Progenitor cell of endocrine pancreas (in vitro differentiated cells): ENCODE results near the gene FAM53A. TPM values are rescaled to one million over a fixed set of nuclear protein-coding genes. Genes with fewer than 3 reads are reported as not detected.

ENCODE experiments used
- DNase-seq: peaks from one replicate; pipeline ENCODE4 v3.0.0; 2021; ENCODE audit warnings: low spot score; ENCODE audit not compliant: unreplicated experiment
- H3K27ac Mint-ChIP-seq: 2 replicates; pipeline ENCODE4 v1.8.0; 2021; ENCODE audit warnings: mild to moderate bottlenecking, moderate library complexity, mixed read lengths
- H3K27me3 Mint-ChIP-seq: 2 replicates; pipeline ENCODE4 v1.8.0; 2021; ENCODE audit warnings: mixed read lengths
- H3K36me3 Mint-ChIP-seq: 2 replicates; pipeline ENCODE4 v1.8.0; 2022; ENCODE audit warnings: mixed read lengths; ENCODE audit not compliant: insufficient read depth
- H3K4me1 Mint-ChIP-seq: 2 replicates; pipeline ENCODE4 v1.8.0; 2021; ENCODE audit warnings: low read depth, mixed read lengths
- H3K4me3 Mint-ChIP-seq: 2 replicates; pipeline ENCODE4 v1.8.0; 2021; ENCODE audit warnings: low read depth, mild to moderate bottlenecking, moderate library complexity, mixed read lengths
- H3K9me3 Mint-ChIP-seq: 2 replicates; pipeline ENCODE4 v1.8.0; 2021; ENCODE audit warnings: low read depth, mixed read lengths
- total RNA-seq: library from RNA; stranded (reverse); gene quantifications from 2 replicates; pipeline ENCODE4 v1.2.1, GENCODE V29; 2021
- TF ChIP-seq, protein P1 (sequence below): fragments of 200-600 bp; sonication (generic); IDR thresholded peaks from one replicate; pipeline ENCODE4 v1.5.0; 2021; ENCODE audit warnings: antibody characterized with exemption, mild to moderate bottlenecking; ENCODE audit not compliant: unreplicated experiment

The FAM53A gene
- total RNA-seq, 1 donor from 2014 or later, result 3.0 TPM

GRCh38 chr4:1600811-1601532, 83.1 kb downstream of the FAM53A start:
- DNase-seq, result no peak
- Mint-ChIP-seq H3K36me3 (no peaks in the 10 kb centered on the region), H3K9me3 (no peaks in the 10 kb centered on the region), H3K4me1 (peaks cover 2% of the 10 kb centered on the region), H3K27ac (no peak overlapping the region), H3K4me3 (no peak overlapping the region), H3K27me3 (peaks cover 3% of the 10 kb centered on the region)
- TF ChIP-seq, protein P1, sequence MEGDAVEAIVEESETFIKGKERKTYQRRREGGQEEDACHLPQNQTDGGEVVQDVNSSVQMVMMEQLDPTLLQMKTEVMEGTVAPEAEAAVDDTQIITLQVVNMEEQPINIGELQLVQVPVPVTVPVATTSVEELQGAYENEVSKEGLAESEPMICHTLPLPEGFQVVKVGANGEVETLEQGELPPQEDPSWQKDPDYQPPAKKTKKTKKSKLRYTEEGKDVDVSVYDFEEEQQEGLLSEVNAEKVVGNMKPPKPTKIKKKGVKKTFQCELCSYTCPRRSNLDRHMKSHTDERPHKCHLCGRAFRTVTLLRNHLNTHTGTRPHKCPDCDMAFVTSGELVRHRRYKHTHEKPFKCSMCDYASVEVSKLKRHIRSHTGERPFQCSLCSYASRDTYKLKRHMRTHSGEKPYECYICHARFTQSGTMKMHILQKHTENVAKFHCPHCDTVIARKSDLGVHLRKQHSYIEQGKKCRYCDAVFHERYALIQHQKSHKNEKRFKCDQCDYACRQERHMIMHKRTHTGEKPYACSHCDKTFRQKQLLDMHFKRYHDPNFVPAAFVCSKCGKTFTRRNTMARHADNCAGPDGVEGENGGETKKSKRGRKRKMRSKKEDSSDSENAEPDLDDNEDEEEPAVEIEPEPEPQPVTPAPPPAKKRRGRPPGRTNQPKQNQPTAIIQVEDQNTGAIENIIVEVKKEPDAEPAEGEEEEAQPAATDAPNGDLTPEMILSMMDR, result no peak

DNA sequence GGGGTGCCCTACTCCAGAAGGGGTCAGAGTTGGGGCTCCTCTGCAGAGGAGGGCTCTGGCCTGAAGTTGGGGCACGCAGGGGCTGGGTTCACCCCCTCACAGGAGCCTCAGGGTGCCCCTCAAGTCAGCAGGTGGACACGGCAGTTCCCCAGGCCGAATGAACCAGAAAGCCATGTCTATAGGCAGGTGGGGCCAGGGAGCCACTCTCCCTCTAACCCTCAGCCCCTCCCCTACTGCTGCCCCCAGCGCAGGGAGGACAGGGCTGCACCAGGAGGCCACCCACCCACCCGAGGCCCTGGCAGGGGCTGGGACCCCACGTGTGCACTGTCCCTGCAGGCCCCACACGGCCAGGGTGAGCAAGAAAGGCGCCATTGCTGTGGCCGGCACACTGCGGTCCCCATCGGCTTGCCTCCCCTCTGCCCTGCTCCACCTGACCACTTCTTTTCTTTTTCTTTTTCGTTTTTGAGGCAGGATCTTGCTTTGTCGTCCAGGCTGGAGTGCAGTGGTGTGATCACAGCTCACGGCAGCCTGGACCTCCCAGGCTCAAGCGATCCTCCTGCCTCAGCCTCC, 83.8 kb downstream of the FAM53A start:
- Mint-ChIP-seq H3K27ac (no peak overlapping the region), H3K27me3 (peaks cover 3% of the 10 kb centered on the region), H3K4me3 (no peak overlapping the region), H3K4me1 (peaks cover 2% of the 10 kb centered on the region), H3K9me3 (no peaks in the 10 kb centered on the region), H3K36me3 (no peaks in the 10 kb centered on the region)
- no peak for DNase-seq
- TF ChIP-seq, protein P1, result no peak

DNA sequence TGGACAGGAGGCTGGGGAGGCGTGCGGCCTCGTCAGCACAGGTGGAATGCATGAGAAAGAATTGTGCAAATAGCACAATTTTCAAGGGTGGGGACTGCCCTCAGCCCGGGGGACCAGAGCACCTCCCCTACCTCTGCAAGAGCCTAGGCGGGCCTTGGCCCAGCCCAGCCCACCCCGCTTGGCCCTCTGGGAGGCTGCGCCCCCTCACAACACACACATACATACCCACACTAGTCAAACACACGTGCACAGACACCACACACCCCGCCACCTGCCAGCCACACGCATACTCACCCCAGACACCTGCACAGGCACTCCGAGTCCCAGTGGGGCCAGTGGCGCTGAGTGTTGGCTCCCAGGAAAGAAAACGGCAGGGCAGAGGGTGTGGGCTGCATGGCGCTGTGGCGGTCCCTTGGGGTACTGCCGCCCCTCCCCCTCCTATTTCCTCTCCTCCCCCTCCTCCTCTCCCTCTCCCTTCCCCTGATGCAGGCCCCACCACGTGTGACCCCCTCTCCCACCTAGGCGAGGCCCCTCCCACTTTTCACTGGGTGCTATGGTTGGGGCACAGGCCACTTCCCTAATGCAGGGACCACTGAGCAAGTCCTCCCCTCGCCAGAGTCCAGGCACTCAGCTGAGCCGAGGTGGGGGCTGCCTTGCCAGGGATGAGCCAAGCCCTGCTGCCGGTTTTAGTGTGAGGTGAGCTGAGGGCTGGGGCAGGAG, 84.5 kb downstream of the FAM53A start:
- Mint-ChIP-seq H3K4me3 (no peak overlapping the region), H3K9me3 (no peaks in the 10 kb centered on the region), H3K36me3 (no peaks in the 10 kb centered on the region), H3K27me3 (peaks cover 3% of the 10 kb centered on the region), H3K27ac (no peak overlapping the region), H3K4me1 (peaks cover 2% of the 10 kb centered on the region)
- no peak for DNase-seq
- TF ChIP-seq, protein P1, result no peak

DNA sequence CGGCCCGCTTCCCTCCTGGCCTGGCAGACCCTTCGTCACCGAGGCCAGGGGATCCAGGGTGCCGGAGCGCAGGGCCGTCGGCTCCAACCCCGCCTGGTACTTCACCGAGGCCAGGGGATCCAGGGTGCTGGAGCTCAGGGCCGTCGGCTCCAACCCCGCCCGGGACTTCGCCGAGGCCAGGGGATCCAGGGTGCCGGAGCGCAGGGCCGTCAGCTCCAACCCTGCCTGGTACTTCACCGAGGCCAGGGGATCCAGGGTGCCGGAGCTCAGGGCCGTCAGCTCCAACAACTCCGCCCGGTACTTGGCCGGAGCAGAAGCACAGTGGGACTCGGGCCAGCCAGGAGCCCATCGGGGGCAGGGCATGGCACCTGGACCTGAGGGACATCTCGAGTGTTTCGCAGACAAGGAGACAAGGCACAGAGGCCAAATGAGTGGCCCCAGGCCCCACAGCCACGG, 85.1 kb downstream of the FAM53A start:
- H3K4me1 Mint-ChIP-seq, result peaks cover 2% of the 10 kb centered on the region
- H3K9me3 Mint-ChIP-seq, result no peaks in the 10 kb centered on the region
- TF ChIP-seq, protein P1, result no peak
- no peak for DNase-seq
- H3K27ac Mint-ChIP-seq, result no peak overlapping the region
- no peaks in the 10 kb centered on the region for H3K36me3 Mint-ChIP-seq
- H3K27me3 Mint-ChIP-seq, result peaks cover 3% of the 10 kb centered on the region
- H3K4me3 Mint-ChIP-seq, result no peak overlapping the region

- H3K27me3 Mint-ChIP-seq, result peaks cover 3% of the 10 kb centered on the region
- H3K4me1 Mint-ChIP-seq, result peaks cover 4% of the 10 kb centered on the region
- H3K27ac Mint-ChIP-seq, result no peak overlapping the region
- no peaks in the 10 kb centered on the region for H3K9me3 Mint-ChIP-seq
- H3K4me3 Mint-ChIP-seq, result no peak overlapping the region
- TF ChIP-seq, protein P1, result no peak
- DNase-seq, result no peak
- no peaks in the 10 kb centered on the region for H3K36me3 Mint-ChIP-seq
These were observed 85.7 kb downstream of the FAM53A start for GRCh38 chr4:1598206-1599025.
